ENCODE results near the gene CNKSR2. TPM values are rescaled to one million over a fixed set of nuclear protein-coding genes. Genes with fewer than 3 reads are reported as not detected.

Gene CNKSR2
- total and polyA plus RNA-seq, 2 experiments from 2014 or later = 13.9 to 40.9 TPM

DNA sequence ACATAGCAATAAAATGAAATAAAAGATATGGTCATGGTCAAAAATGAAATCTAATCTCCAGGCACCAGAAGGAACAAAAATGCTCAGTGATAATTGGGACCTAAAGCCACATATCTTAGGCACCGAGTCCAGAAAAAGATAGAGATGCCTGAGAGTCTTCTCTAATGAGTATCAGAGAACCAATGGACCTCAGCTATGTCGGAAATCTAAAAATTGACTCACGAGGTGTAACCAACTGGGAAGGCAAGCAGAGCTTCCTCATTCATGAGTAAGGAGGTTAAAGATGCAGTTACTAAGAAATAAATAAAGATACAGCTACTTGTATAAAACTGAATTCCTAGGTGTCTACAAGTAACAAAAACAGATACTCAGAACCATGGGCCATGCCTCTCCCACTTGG is 211.8 kb downstream of the CNKSR2 start:
- no peaks in the 10 kb centered on the region for H3K9me2 ChIP-seq (ENCODE audit: insufficient read depth)
- no peaks in the 10 kb centered on the region for H3K36me3 ChIP-seq (ENCODE audit: insufficient read depth)
- ATAC-seq (no peak), DNase-seq (ENCODE audit: low spot score) (no peak)
- no peak overlapping the region for H3K4me3 ChIP-seq
- H3K4me1 ChIP-seq (ENCODE audit: insufficient read depth) = peaks cover 5% of the 10 kb centered on the region; the same call in 1 of the 2 replicates
- peaks cover 5% of the 10 kb centered on the region; the same call in 2 of the 3 replicates for H3K4me1 Mint-ChIP-seq
- H3K9me3 Mint-ChIP-seq = 0 out of 3 replicates have a peak, but pooled peaks cover 3% of the 10 kb centered on the region
- H3K27ac Mint-ChIP-seq = no peak overlapping the region
- H3K27me3 ChIP-seq (ENCODE audit: insufficient read depth) = no peaks in the 10 kb centered on the region
- H3K36me3 Mint-ChIP-seq (ENCODE audit: low read depth) = peaks cover 15% of the 10 kb centered on the region; the same call in 2 of the 3 replicates
- H3K27ac ChIP-seq (ENCODE audit: low read depth) = no peak overlapping the region
- H3K4me3 Mint-ChIP-seq = no peak overlapping the region
- no peaks in the 10 kb centered on the region for H3K27me3 Mint-ChIP-seq (ENCODE audit: insufficient read depth, low read depth, poor library complexity)
- no peak overlapping the region for H3K4me2 ChIP-seq
- H3F3A ChIP-seq (replicated peaks; ENCODE audit: low read depth) = no peaks in the 10 kb centered on the region
- no peaks in the 10 kb centered on the region for H4K20me1 ChIP-seq (replicated peaks; ENCODE audit: insufficient read depth)
- no peak overlapping the region for H2AFZ ChIP-seq
- no peak for TF ChIP-seq JUNB (IDR thresholded peaks at IDR 0.05; ENCODE audit: unreplicated experiment)
- no peak for TF ChIP-seq CTCF (conservative IDR thresholded peaks at IDR 0.05; ENCODE audit: low read depth in 2 of 2)
- TF ChIP-seq NANOG (IDR thresholded peaks at IDR 0.05; ENCODE audit: borderline replicate concordance) = no peak
- no peak for TF ChIP-seq REST (IDR thresholded peaks at IDR 0.05; ENCODE audit: unreplicated experiment)
- TF ChIP-seq EZH2 (IDR thresholded peaks at IDR 0.05; ENCODE audit: low read depth, unreplicated experiment) = no peak
- no peak for TF ChIP-seq ZNF331 (CRISPR knock-in tag; IDR thresholded peaks at IDR 0.05; ENCODE audit: low read depth)
- no peak for TF ChIP-seq EZH2phosphoT487 (IDR thresholded peaks at IDR 0.05; ENCODE audit: unreplicated experiment)
- no peak for TF ChIP-seq ZNF114 (CRISPR knock-in tag; IDR thresholded peaks at IDR 0.05)
- no peak for TF ChIP-seq POLR2AphosphoS5 (IDR thresholded peaks at IDR 0.05; ENCODE audit: low read depth)
- TF ChIP-seq CREB1 (CRISPR knock-in tag; IDR thresholded peaks at IDR 0.05; ENCODE audit: low read depth) = no peak
- TF ChIP-seq ETS1 (IDR thresholded peaks at IDR 0.05) = no peak
- TF ChIP-seq, protein P1, sequence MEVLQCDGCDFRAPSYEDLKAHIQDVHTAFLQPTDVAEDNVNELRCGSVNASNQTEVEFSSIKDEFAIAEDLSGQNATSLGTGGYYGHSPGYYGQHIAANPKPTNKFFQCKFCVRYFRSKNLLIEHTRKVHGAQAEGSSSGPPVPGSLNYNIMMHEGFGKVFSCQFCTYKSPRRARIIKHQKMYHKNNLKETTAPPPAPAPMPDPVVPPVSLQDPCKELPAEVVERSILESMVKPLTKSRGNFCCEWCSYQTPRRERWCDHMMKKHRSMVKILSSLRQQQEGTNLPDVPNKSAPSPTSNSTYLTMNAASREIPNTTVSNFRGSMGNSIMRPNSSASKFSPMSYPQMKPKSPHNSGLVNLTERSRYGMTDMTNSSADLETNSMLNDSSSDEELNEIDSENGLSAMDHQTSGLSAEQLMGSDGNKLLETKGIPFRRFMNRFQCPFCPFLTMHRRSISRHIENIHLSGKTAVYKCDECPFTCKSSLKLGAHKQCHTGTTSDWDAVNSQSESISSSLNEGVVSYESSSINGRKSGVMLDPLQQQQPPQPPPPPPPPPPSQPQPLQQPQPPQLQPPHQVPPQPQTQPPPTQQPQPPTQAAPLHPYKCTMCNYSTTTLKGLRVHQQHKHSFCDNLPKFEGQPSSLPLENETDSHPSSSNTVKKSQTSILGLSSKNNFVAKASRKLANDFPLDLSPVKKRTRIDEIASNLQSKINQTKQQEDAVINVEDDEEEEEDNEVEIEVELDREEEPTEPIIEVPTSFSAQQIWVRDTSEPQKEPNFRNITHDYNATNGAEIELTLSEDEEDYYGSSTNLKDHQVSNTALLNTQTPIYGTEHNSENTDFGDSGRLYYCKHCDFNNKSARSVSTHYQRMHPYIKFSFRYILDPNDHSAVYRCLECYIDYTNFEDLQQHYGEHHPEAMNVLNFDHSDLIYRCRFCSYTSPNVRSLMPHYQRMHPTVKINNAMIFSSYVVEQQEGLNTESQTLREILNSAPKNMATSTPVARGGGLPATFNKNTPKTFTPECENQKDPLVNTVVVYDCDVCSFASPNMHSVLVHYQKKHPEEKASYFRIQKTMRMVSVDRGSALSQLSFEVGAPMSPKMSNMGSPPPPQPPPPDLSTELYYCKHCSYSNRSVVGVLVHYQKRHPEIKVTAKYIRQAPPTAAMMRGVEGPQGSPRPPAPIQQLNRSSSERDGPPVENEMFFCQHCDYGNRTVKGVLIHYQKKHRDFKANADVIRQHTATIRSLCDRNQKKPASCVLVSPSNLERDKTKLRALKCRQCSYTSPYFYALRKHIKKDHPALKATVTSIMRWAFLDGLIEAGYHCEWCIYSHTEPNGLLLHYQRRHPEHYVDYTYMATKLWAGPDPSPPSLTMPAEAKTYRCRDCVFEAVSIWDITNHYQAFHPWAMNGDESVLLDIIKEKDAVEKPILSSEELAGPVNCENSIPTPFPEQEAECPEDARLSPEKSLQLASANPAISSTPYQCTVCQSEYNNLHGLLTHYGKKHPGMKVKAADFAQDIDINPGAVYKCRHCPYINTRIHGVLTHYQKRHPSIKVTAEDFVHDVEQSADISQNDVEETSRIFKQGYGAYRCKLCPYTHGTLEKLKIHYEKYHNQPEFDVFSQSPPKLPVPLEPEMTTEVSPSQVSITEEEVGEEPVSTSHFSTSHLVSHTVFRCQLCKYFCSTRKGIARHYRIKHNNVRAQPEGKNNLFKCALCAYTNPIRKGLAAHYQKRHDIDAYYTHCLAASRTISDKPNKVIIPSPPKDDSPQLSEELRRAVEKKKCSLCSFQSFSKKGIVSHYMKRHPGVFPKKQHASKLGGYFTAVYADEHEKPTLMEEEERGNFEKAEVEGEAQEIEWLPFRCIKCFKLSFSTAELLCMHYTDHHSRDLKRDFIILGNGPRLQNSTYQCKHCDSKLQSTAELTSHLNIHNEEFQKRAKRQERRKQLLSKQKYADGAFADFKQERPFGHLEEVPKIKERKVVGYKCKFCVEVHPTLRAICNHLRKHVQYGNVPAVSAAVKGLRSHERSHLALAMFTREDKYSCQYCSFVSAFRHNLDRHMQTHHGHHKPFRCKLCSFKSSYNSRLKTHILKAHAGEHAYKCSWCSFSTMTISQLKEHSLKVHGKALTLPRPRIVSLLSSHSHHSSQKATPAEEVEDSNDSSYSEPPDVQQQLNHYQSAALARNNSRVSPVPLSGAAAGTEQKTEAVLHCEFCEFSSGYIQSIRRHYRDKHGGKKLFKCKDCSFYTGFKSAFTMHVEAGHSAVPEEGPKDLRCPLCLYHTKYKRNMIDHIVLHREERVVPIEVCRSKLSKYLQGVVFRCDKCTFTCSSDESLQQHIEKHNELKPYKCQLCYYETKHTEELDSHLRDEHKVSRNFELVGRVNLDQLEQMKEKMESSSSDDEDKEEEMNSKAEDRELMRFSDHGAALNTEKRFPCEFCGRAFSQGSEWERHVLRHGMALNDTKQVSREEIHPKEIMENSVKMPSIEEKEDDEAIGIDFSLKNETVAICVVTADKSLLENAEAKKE (CRISPR knock-in tag; IDR thresholded peaks at IDR 0.05) = no peak
- no peak for TF ChIP-seq STAT1 (IDR thresholded peaks at IDR 0.05; ENCODE audit: unreplicated experiment)
- no peaks in the 10 kb centered on the region for H3K79me2 ChIP-seq (replicated peaks; ENCODE audit: insufficient read depth)
